Tibial nerve (tissue), 4 donors: ENCODE results near the gene PDE2A. TPM values are rescaled to one million over a fixed set of nuclear protein-coding genes. Genes with fewer than 3 reads are reported as not detected.
A peak's percentile ranks its signal among the peaks of the same experiment; 100 is the strongest.

ENCODE experiments used
- DNase-seq, 2 donors: peaks; one replicate each; pipeline ENCODE4 v3.0.0-alpha.2; 2019; ENCODE audit warnings: low spot score in 2 of 2
- H3K27ac ChIP-seq, 4 donors: fragments of 200-600 bp; sonication (generic) in 3 of 4; one replicate each; pipeline ENCODE4 v1.5.1; 2017 to 2019; ENCODE audit warnings: mild to moderate bottlenecking in 1 of 4
- H3K27me3 ChIP-seq, 2 donors: fragments of 200-600 bp; sonication (generic) in 1 of 2; one replicate each; pipeline versions ENCODE4 v1.5.1 to v1.6.0; 2017 to 2019
- H3K36me3 ChIP-seq, 3 donors: fragments of 200-600 bp; sonication (generic); one replicate each; pipeline ENCODE4 v1.5.1; 2018 to 2019
- H3K4me1 ChIP-seq, 4 donors: fragments of 200-600 bp; sonication (generic) in 3 of 4; one replicate each; pipeline ENCODE4 v1.5.1; 2017 to 2019
- H3K4me3 ChIP-seq, 4 donors: fragments of 200-600 bp; sonication (generic) in 3 of 4; one replicate each; pipeline ENCODE4 v1.5.1; 2017 to 2019; ENCODE audit warnings: mild to moderate bottlenecking in 1 of 4, moderate library complexity in 1 of 4
- H3K9me3 ChIP-seq, 4 donors: fragments of 200-600 bp; sonication (generic) in 3 of 4; one replicate each; pipeline ENCODE4 v1.5.1; 2017 to 2019
- CTCF ChIP-seq, 5 experiments: fragments of 200-600 bp in 3 of 5; fragments of 450-650 bp in 2 of 5; sonication (generic) in 3 of 5; IDR thresholded peaks; one replicate each; pipeline ENCODE4 v1.5.1; 2016 to 2019; ENCODE audit warnings: antibody characterized with exemption in 5 of 5, mild to moderate bottlenecking in 3 of 5, moderate library complexity in 2 of 5
- EP300 ChIP-seq, 2 donors: sonication (generic); formaldehyde crosslinking; IDR thresholded peaks; one replicate each; pipeline ENCODE4 v1.6.1; 2017; ENCODE audit warnings: antibody characterized with exemption in 2 of 2, mild to moderate bottlenecking in 1 of 2
- POLR2A ChIP-seq, 2 donors: fragments of 450-650 bp; IDR thresholded peaks; one replicate each; pipeline ENCODE4 v1.6.1; 2017; ENCODE audit warnings: antibody characterized with exemption in 2 of 2, mild to moderate bottlenecking in 2 of 2, moderate library complexity in 2 of 2
- WGBS, 2 donors: methylation state at CpG; one replicate each; pipeline ENCODE4 v1.1.5; 2018; 5-methylcytosine and 5-hydroxymethylcytosine counted together
- total RNA-seq, 4 donors: library from RNA; depleted of rRNA; stranded (reverse); fragments of >200 nt; gene quantifications; one replicate each; pipeline ENCODE4 v1.1.0, GENCODE V29; 2016

The PDE2A gene
- total RNA-seq, 4 donors from 2014 or later = 30.3 to 75.7 (median 43.1) TPM

- Histone ChIP-seq H3K4me3 (no peak overlapping the region), H3K9me3 (no peaks in the 10 kb centered on the region), H3K4me1 (peaks cover 0 to 37% (median 8%) of the 10 kb centered on the region in 4 donors), H3K27ac (peak overlapping the region in 3 of 4 donors; percentile 57 to 80 (median 60)), H3K36me3 (no peaks in the 10 kb centered on the region), H3K27me3 (no peaks in the 10 kb centered on the region)
- peak; percentile 23 to 37 for DNase-seq
- 47 to 50% methylated on average over 19 to 20 of the region's 20 CpGs for WGBS, 2 donors
- no peak for TF ChIP-seq CTCF (IDR thresholded peaks at IDR 0.05)
- TF ChIP-seq EP300 (IDR thresholded peaks at IDR 0.05) = peak; percentile 35 to 65
Observed at GRCh38 chr11:72625691-72626413, 48.4 kb downstream of the PDE2A start.

- DNase-seq = peak in 1 of 2 donors; percentile 38
- H3K4me1 ChIP-seq = peaks cover 0 to 31% (median 8%) of the 10 kb centered on the region in 4 donors
- WGBS, 2 donors = 67 to 85% methylated on average over 12 of the region's 12 CpGs
- H3K27me3 ChIP-seq = no peaks in the 10 kb centered on the region
- H3K9me3 ChIP-seq = no peaks in the 10 kb centered on the region
- no peaks in the 10 kb centered on the region for H3K36me3 ChIP-seq
- TF ChIP-seq CTCF (IDR thresholded peaks at IDR 0.05) = no peak
- no peak for TF ChIP-seq POLR2A (IDR thresholded peaks at IDR 0.05)
- peak; percentile 66 to 82 for TF ChIP-seq EP300 (IDR thresholded peaks at IDR 0.05)
- H3K27ac ChIP-seq = peak overlapping the region in 2 of 4 donors; percentile 57 to 80
- no peak overlapping the region for H3K4me3 ChIP-seq
Observed at GRCh38 chr11:72624496-72625201, 49.6 kb downstream of the PDE2A start.

- Histone ChIP-seq H3K4me3 (no peak overlapping the region), H3K4me1 (peaks cover 0 to 39% (median 8%) of the 10 kb centered on the region in 4 donors), H3K27ac (no peak overlapping the region), H3K9me3 (no peaks in the 10 kb centered on the region), H3K36me3 (no peaks in the 10 kb centered on the region), H3K27me3 (no peaks in the 10 kb centered on the region)
- TF ChIP-seq EP300 (IDR thresholded peaks at IDR 0.05) = no peak
- no peak for TF ChIP-seq POLR2A (IDR thresholded peaks at IDR 0.05)
- TF ChIP-seq CTCF (IDR thresholded peaks at IDR 0.05) = no peak
- DNase-seq = no peak
- WGBS, 2 donors = 56 to 61% methylated on average over 8 of the region's 8 CpGs
Observed at GRCh38 chr11:72623052-72623451, 51.2 kb downstream of the PDE2A start.

- no peak overlapping the region for H3K4me3 ChIP-seq
- DNase-seq = no peak
- no peaks in the 10 kb centered on the region for H3K36me3 ChIP-seq
- no peaks in the 10 kb centered on the region for H3K27me3 ChIP-seq
- no peak overlapping the region for H3K27ac ChIP-seq
- peaks cover 0 to 39% (median 11%) of the 10 kb centered on the region in 4 donors for H3K4me1 ChIP-seq
- WGBS, 2 donors = 88 to 91% methylated on average over 4 of the region's 4 CpGs
- TF ChIP-seq CTCF (IDR thresholded peaks at IDR 0.05) = no peak
- no peak for TF ChIP-seq EP300 (IDR thresholded peaks at IDR 0.05)
- no peak for TF ChIP-seq POLR2A (IDR thresholded peaks at IDR 0.05)
- H3K9me3 ChIP-seq = no peaks in the 10 kb centered on the region
Observed at GRCh38 chr11:72621008-72621610, 53.1 kb downstream of the PDE2A start.

DNA sequence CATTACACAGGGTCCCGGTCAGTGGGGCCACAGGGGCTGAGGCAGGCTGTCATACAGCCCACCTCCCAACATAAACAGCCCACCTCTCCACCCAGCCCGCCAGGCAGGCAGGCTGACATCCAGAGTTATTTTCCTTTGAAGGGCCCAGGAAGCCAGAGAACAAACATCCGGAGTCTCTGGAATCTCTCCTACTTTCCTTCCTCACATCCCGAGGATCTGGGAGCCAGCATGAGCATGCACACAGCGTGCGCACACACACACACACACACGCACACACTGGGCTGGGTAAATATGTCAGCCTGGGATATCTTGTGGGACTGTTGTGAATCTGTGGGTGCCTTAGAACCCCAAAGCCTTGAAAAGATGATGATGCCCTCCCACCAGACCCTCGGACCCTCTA is 55.4 kb downstream of the PDE2A start:
- peak overlapping the region in 2 of 4 donors; percentile 51 to 74 for H3K27ac ChIP-seq
- DNase-seq = no peak
- H3K9me3 ChIP-seq = no peaks in the 10 kb centered on the region
- no peak for TF ChIP-seq EP300 (IDR thresholded peaks at IDR 0.05)
- no peak for TF ChIP-seq CTCF (IDR thresholded peaks at IDR 0.05)
- no peak for TF ChIP-seq POLR2A (IDR thresholded peaks at IDR 0.05)
- H3K4me3 ChIP-seq = no peak overlapping the region
- H3K27me3 ChIP-seq = no peaks in the 10 kb centered on the region
- H3K4me1 ChIP-seq = peaks cover 0 to 50% (median 9%) of the 10 kb centered on the region in 4 donors
- no peaks in the 10 kb centered on the region for H3K36me3 ChIP-seq
- WGBS, 2 donors = 53 to 61% methylated on average over 7 to 8 of the region's 8 CpGs
